Astrocyte (in vitro differentiated cells and primary cell): ENCODE measurements around the gene ONECUT3. TPM values are rescaled to one million over a fixed set of nuclear protein-coding genes. Genes with fewer than 3 reads are reported as not detected.

Experiments used
- DNase-seq: peaks from one replicate; pipeline ENCODE4 v3.0.0-alpha.2; 2010; ENCODE audit warnings: low read depth
- FAIRE-seq: peaks from 2 replicates; lab custom pipeline; 2011; peaks lifted over from hg19 to GRCh38; lab: Jason Lieb, UNC
- H2AFZ ChIP-seq: 2 replicates; pipeline ENCODE4 v1.6.0; 2012; ENCODE audit warnings: low read depth, low read length, inconsistent platforms
- H3K27ac ChIP-seq: 2 replicates; pipeline ENCODE4 v1.5.1; 2011; ENCODE audit warnings: low read depth, low read length, inconsistent platforms
- H3K27me3 ChIP-seq: 2 replicates; pipeline ENCODE4 v1.6.0; 2011; ENCODE audit warnings: low read length, inconsistent platforms; ENCODE audit not compliant: insufficient read depth
- H3K36me3 ChIP-seq: 2 replicates; pipeline ENCODE4 v1.5.1; 2011; ENCODE audit warnings: low read length, inconsistent platforms; ENCODE audit not compliant: insufficient read depth
- H3K4me1 ChIP-seq: 2 replicates; pipeline ENCODE4 v1.5.1; 2011; ENCODE audit warnings: low read length, inconsistent platforms; ENCODE audit not compliant: insufficient read depth
- H3K4me2 ChIP-seq: 2 replicates; pipeline ENCODE4 v1.6.0; 2012; ENCODE audit warnings: low read length, inconsistent platforms
- H3K4me3 ChIP-seq: 2 replicates; pipeline ENCODE4 v1.5.1; 2011; ENCODE audit warnings: low read depth, mild to moderate bottlenecking, low read length, inconsistent platforms; ENCODE audit not compliant: insufficient read depth
- H3K79me2 ChIP-seq: 2 replicates; pipeline ENCODE4 v1.6.0; 2012; ENCODE audit warnings: mild to moderate bottlenecking, low read length, inconsistent platforms; ENCODE audit not compliant: insufficient read depth
- H3K9ac ChIP-seq: 2 replicates; pipeline ENCODE4 v1.6.0; 2012; ENCODE audit warnings: mild to moderate bottlenecking, low read length, inconsistent platforms
- H3K9me3 ChIP-seq: 2 replicates; pipeline ENCODE4 v1.5.1; 2012; ENCODE audit warnings: low read depth, mild to moderate bottlenecking, low read length, inconsistent platforms; ENCODE audit not compliant: insufficient read depth
- H4K20me1 ChIP-seq: 2 replicates; pipeline ENCODE4 v1.6.0; 2012; ENCODE audit warnings: low read length, inconsistent platforms; ENCODE audit not compliant: insufficient read depth
- H3K27ac Mint-ChIP-seq: one replicate; pipeline ENCODE4 v1.8.0; 2021; ENCODE audit warnings: mild to moderate bottlenecking, mixed read lengths; ENCODE audit not compliant: unreplicated experiment
- H3K27me3 Mint-ChIP-seq: one replicate; pipeline ENCODE4 v1.8.0; 2021; ENCODE audit warnings: low read depth, mixed read lengths; ENCODE audit not compliant: unreplicated experiment
- H3K36me3 Mint-ChIP-seq: one replicate; pipeline ENCODE4 v1.8.0; 2021; ENCODE audit warnings: low read depth, mixed read lengths; ENCODE audit not compliant: unreplicated experiment
- H3K4me1 Mint-ChIP-seq: one replicate; pipeline ENCODE4 v1.8.0; 2021; ENCODE audit warnings: low read depth, mixed read lengths; ENCODE audit not compliant: unreplicated experiment
- H3K4me3 Mint-ChIP-seq: one replicate; pipeline ENCODE4 v1.8.0; 2021; ENCODE audit warnings: mild to moderate bottlenecking, moderate library complexity, mixed read lengths; ENCODE audit not compliant: unreplicated experiment
- H3K9me3 Mint-ChIP-seq: one replicate; pipeline ENCODE4 v1.8.0; 2021; ENCODE audit warnings: mild to moderate bottlenecking, mixed read lengths; ENCODE audit not compliant: unreplicated experiment
- EZH2 ChIP-seq: IDR thresholded peaks from 2 replicates; pipeline ENCODE4 v1.6.1; 2012; ENCODE audit warnings: mild to moderate bottlenecking, low read length, inconsistent platforms; ENCODE audit not compliant: insufficient read depth
- total RNA-seq: library from RNA; stranded (reverse); gene quantifications from 2 replicates; pipeline ENCODE4 v1.2.1, GENCODE V29; 2021
- TF ChIP-seq, protein P1 (sequence below): IDR thresholded peaks from 2 replicates; pipeline ENCODE4 v1.5.1; 2011; ENCODE audit warnings: low read depth, mild to moderate bottlenecking, inconsistent platforms, low read length, moderate library complexity; ENCODE audit not compliant: insufficient read depth

ONECUT3 gene
- total RNA-seq, 1 donor from 2014 or later, result not detected

DNA sequence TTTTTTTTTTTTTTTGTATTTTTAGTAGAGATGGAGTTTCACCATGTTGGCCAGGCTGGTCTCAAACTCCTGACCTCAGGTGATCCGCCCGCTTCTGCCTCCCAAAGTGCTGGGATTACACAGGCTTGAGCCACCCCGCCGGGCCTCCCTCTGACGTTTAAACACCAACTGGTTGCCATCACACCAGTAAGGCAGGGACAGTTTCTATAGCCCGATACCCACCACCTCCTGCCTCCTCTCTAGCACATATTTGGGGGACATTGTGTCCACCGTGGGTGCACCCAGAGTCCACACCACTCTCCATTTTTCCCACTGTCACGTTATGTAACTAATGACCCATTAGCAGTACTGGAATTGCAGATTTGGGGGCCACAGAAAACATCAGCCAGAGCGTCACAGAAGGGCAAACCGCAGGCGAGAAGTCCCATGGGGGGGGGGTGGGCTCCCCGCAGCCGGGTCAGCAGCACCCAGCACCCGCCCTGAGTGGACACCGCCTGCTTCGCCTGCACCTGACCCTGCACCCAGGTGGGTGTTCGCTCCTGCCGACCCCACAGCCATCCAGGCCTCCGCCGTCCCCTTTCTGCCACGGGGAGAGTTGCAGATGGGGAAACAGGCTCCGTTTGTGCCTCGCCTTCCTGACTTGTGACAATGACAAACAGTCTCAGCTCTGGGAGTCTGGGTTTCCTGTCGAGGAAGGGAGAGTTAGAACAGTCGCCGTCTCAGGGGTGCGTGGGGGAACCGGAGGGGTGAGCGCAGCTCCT is 3.6 kb downstream of the ONECUT3 start:
- H3K36me3 ChIP-seq, result no peaks in the 10 kb centered on the region
- no peaks in the 10 kb centered on the region for H3K36me3 Mint-ChIP-seq
- no peak overlapping the region for H3K27ac ChIP-seq
- FAIRE-seq (no peak), DNase-seq (no peak)
- H3K27me3 Mint-ChIP-seq, result peaks cover 52% of the 10 kb centered on the region
- peaks cover 5% of the 10 kb centered on the region for H3K9me3 Mint-ChIP-seq
- no peak for TF ChIP-seq EZH2
- TF ChIP-seq, protein P1, sequence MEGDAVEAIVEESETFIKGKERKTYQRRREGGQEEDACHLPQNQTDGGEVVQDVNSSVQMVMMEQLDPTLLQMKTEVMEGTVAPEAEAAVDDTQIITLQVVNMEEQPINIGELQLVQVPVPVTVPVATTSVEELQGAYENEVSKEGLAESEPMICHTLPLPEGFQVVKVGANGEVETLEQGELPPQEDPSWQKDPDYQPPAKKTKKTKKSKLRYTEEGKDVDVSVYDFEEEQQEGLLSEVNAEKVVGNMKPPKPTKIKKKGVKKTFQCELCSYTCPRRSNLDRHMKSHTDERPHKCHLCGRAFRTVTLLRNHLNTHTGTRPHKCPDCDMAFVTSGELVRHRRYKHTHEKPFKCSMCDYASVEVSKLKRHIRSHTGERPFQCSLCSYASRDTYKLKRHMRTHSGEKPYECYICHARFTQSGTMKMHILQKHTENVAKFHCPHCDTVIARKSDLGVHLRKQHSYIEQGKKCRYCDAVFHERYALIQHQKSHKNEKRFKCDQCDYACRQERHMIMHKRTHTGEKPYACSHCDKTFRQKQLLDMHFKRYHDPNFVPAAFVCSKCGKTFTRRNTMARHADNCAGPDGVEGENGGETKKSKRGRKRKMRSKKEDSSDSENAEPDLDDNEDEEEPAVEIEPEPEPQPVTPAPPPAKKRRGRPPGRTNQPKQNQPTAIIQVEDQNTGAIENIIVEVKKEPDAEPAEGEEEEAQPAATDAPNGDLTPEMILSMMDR, result no peak
- no peaks in the 10 kb centered on the region for H3K9me3 ChIP-seq
- peaks cover 74% of the 10 kb centered on the region for H3K27me3 ChIP-seq
- H3K4me2 ChIP-seq, result no peak overlapping the region
- peaks cover 3% of the 10 kb centered on the region for H4K20me1 ChIP-seq
- H3K4me1 ChIP-seq, result no peaks in the 10 kb centered on the region
- no peak overlapping the region for H3K4me3 Mint-ChIP-seq
- no peak overlapping the region for H2AFZ ChIP-seq
- no peak overlapping the region for H3K4me3 ChIP-seq
- H3K4me1 Mint-ChIP-seq, result no peaks in the 10 kb centered on the region
- peak overlapping the region; percentile 73 for H3K27ac Mint-ChIP-seq
- no peaks in the 10 kb centered on the region for H3K79me2 ChIP-seq
- H3K9ac ChIP-seq, result no peak overlapping the region

DNA sequence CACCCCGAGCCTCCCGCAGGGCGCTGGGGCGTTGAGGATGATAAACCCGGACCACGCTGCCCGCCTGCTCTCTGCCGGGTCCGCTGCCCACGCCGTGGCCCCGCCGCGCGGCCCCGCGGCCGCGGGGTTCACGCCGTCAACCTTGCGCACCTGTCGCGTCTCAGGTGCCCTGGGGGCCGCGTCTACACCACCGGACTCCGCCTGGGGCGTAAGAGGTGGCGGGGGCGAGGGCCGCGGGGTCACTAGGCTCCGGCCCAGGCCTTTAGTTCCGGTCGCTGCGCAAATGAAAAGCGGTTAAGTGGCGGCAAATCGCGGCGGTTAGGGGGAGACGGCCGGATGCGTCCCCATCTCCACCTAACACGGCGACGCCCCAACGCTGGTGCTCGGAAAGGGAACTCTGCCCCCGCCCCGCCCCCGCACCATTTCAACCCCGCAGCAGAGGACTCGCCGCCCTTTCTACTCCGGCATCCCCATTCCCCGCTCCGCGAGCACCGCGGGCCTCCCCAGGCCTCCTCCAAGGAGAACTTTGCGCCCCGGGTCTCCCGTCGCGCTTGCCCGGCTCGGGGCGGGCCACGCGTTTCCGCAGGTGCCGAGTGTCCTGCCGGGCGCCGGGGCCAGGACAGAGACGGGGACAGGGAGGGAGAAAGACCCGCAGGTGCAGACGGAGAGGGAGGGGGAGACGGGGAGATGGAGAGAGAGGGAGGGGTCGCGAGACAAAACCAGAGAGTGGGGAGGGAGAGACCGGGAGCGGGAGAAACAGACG is 4.3 kb downstream of the ONECUT3 start:
- H2AFZ ChIP-seq, result no peak overlapping the region
- no peak overlapping the region for H3K27ac ChIP-seq
- peaks cover 50% of the 10 kb centered on the region for H3K27me3 Mint-ChIP-seq
- TF ChIP-seq, protein P1, result no peak
- peak; percentile 93 for TF ChIP-seq EZH2
- H3K4me2 ChIP-seq, result no peak overlapping the region
- no peak overlapping the region for H3K27ac Mint-ChIP-seq
- DNase-seq, result no peak
- H3K36me3 ChIP-seq, result no peaks in the 10 kb centered on the region
- H3K4me3 Mint-ChIP-seq, result no peak overlapping the region
- H3K9ac ChIP-seq, result no peak overlapping the region
- H3K9me3 Mint-ChIP-seq, result peaks cover 5% of the 10 kb centered on the region
- no peaks in the 10 kb centered on the region for H3K9me3 ChIP-seq
- no peaks in the 10 kb centered on the region for H3K79me2 ChIP-seq
- H3K36me3 Mint-ChIP-seq, result no peaks in the 10 kb centered on the region
- peaks cover 3% of the 10 kb centered on the region for H4K20me1 ChIP-seq
- no peaks in the 10 kb centered on the region for H3K4me1 Mint-ChIP-seq
- H3K4me1 ChIP-seq, result no peaks in the 10 kb centered on the region
- no peak for FAIRE-seq
- no peak overlapping the region for H3K4me3 ChIP-seq
- peaks cover 73% of the 10 kb centered on the region for H3K27me3 ChIP-seq

DNA sequence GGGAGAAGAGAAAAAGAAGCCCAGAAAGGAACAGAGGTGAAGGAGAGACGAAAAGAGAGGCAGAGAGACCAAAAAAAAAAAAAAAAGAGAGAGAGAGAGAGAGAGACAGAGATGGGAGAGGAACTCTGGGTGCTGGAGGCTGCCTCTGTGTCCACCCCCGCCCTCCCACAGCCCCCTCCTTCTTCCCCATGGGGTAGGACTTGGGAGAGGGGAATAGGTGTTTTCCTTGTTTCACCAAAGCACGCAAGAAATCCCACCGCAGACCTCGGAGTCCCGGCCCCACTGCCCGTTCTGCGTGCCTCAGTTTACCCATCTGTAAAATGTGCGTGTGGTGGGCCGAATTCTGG is 4.9 kb downstream of the ONECUT3 start:
- FAIRE-seq (no peak), DNase-seq (no peak)
- Histone ChIP-seq H3K36me3 (no peaks in the 10 kb centered on the region), H2AFZ (no peak overlapping the region), H3K27ac (no peak overlapping the region), H4K20me1 (peaks cover 3% of the 10 kb centered on the region), H3K4me3 (no peak overlapping the region), H3K9me3 (no peaks in the 10 kb centered on the region), H3K4me2 (no peak overlapping the region), H3K4me1 (no peaks in the 10 kb centered on the region), H3K27me3 (peaks cover 72% of the 10 kb centered on the region), H3K9ac (no peak overlapping the region), H3K79me2 (no peaks in the 10 kb centered on the region)
- peaks cover 50% of the 10 kb centered on the region for H3K27me3 Mint-ChIP-seq
- H3K4me3 Mint-ChIP-seq, result no peak overlapping the region
- TF ChIP-seq, protein P1, result no peak
- TF ChIP-seq EZH2, result no peak
- no peaks in the 10 kb centered on the region for H3K36me3 Mint-ChIP-seq
- no peaks in the 10 kb centered on the region for H3K4me1 Mint-ChIP-seq
- no peak overlapping the region for H3K27ac Mint-ChIP-seq
- peaks cover 5% of the 10 kb centered on the region for H3K9me3 Mint-ChIP-seq
